Gastroesophageal sphincter (tissue), 4 donors: ENCODE results near the gene TCAIM. TPM values are rescaled to one million over a fixed set of nuclear protein-coding genes. Genes with fewer than 3 reads are reported as not detected.

ENCODE experiments used
- ATAC-seq: fragments of 150-250 bp; one replicate; pipeline ENCODE4 v1.9.1; 2016; ENCODE audit warnings: mild to moderate bottlenecking, moderate library complexity
- H3K27ac ChIP-seq, 4 donors: fragments of 200-600 bp; sonication (generic) in 3 of 4; 1 replicate in 3 of 4; 2 replicates in 1 of 4; pipeline ENCODE4 v1.5.1; 2016 to 2019
- H3K27me3 ChIP-seq: fragments of 200-600 bp; sonication (generic); one replicate; pipeline ENCODE4 v1.5.1; 2019
- H3K36me3 ChIP-seq, 2 donors: fragments of 200-600 bp; sonication (generic); one replicate each; pipeline ENCODE4 v1.5.1; 2019; ENCODE audit warnings: control low read depth in 1 of 2
- H3K4me1 ChIP-seq, 3 donors: fragments of 200-600 bp; sonication (generic); 1 replicate in 2 of 3; 2 replicates in 1 of 3; pipeline ENCODE4 v1.5.1; 2016 to 2019; ENCODE audit warnings: control low read depth in 2 of 3
- H3K4me3 ChIP-seq, 2 donors: fragments of 200-600 bp; sonication (generic); one replicate each; pipeline ENCODE4 v1.5.1; 2019; ENCODE audit warnings: mild to moderate bottlenecking in 1 of 2, moderate library complexity in 1 of 2
- H3K9me3 ChIP-seq, 3 donors: fragments of 200-600 bp; sonication (generic); one replicate each; pipeline ENCODE4 v1.5.1; 2017 to 2019; ENCODE audit warnings: control low read depth in 2 of 3
- EP300 ChIP-seq: sonication (generic); formaldehyde crosslinking; IDR thresholded peaks from one replicate; pipeline ENCODE4 v1.6.1; 2017; ENCODE audit warnings: antibody characterized with exemption, mild to moderate bottlenecking
- POLR2A ChIP-seq, 2 donors: fragments of 450-650 bp; IDR thresholded peaks; one replicate each; pipeline ENCODE4 v1.6.1; 2017; ENCODE audit warnings: antibody characterized with exemption in 2 of 2, mild to moderate bottlenecking in 2 of 2, moderate library complexity in 1 of 2
- POLR2AphosphoS5 ChIP-seq: sonication (generic); formaldehyde crosslinking; IDR thresholded peaks from one replicate; pipeline ENCODE4 v1.6.1; 2017; ENCODE audit warnings: antibody characterized with exemption
- WGBS, 2 donors: methylation state at CpG; one replicate each; pipeline ENCODE4 v1.1.5; 2018; ENCODE audit warnings: low coverage in 1 of 2; 5-methylcytosine and 5-hydroxymethylcytosine counted together
- total RNA-seq, 4 donors: library from RNA; depleted of rRNA; stranded (reverse); fragments of >200 nt; gene quantifications; one replicate each; pipeline ENCODE4 v1.1.0, GENCODE V29; 2016
- TF ChIP-seq, protein P1 (sequence below), 4 experiments: fragments of 200-600 bp in 2 of 4; fragments of 450-650 bp in 2 of 4; sonication (generic) in 1 of 4; IDR thresholded peaks; one replicate each; pipeline ENCODE4 v1.5.1; 2017 to 2019; ENCODE audit warnings: antibody characterized with exemption in 4 of 4, mild to moderate bottlenecking in 2 of 4, moderate library complexity in 2 of 4

TCAIM gene
- total RNA-seq, 4 donors from 2014 or later = 25.8 to 56.2 (median 45.9) TPM

- Histone ChIP-seq H3K4me1 (no peaks in the 10 kb centered on the region), H3K4me3 (no peak overlapping the region), H3K9me3 (no peaks in the 10 kb centered on the region), H3K36me3 (no peaks in the 10 kb centered on the region), H3K27me3 (no peaks in the 10 kb centered on the region), H3K27ac (no peak overlapping the region)
- TF ChIP-seq POLR2AphosphoS5 (no peak), POLR2A (IDR thresholded peaks at IDR 0.05) (no peak), EP300 (no peak)
- TF ChIP-seq, protein P1, sequence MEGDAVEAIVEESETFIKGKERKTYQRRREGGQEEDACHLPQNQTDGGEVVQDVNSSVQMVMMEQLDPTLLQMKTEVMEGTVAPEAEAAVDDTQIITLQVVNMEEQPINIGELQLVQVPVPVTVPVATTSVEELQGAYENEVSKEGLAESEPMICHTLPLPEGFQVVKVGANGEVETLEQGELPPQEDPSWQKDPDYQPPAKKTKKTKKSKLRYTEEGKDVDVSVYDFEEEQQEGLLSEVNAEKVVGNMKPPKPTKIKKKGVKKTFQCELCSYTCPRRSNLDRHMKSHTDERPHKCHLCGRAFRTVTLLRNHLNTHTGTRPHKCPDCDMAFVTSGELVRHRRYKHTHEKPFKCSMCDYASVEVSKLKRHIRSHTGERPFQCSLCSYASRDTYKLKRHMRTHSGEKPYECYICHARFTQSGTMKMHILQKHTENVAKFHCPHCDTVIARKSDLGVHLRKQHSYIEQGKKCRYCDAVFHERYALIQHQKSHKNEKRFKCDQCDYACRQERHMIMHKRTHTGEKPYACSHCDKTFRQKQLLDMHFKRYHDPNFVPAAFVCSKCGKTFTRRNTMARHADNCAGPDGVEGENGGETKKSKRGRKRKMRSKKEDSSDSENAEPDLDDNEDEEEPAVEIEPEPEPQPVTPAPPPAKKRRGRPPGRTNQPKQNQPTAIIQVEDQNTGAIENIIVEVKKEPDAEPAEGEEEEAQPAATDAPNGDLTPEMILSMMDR (IDR thresholded peaks at IDR 0.05) = no peak
- ATAC-seq = no peak
Observed at GRCh38 chr3:44297255-44297654, 41.3 kb upstream of the TCAIM start.

DNA sequence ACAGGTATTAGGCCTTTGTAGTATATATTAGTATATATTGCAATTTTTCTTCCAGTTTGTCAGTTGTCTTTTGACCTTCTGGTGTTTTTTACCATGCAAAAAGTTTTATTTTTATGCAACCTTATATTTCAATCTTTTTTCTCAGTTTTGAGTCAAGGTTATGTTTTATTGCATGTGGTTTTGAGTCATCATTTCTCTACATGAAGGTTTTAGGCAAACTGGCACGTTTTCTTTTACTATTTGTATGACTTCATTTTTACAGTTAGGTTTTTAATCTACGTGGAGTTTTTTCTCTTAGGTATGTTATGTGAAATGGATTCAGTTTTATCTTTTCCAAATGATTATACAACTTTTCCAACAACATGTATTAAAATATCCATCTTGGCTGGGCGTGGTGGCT is 36.8 kb upstream of the TCAIM start:
- 72 to 100% methylated on average over 1 to 2 of the region's 3 CpGs for WGBS, 2 donors
- Histone ChIP-seq H3K36me3 (no peaks in the 10 kb centered on the region), H3K9me3 (no peaks in the 10 kb centered on the region), H3K27ac (no peak overlapping the region), H3K4me1 (no peaks in the 10 kb centered on the region), H3K4me3 (no peak overlapping the region), H3K27me3 (no peaks in the 10 kb centered on the region)
- TF ChIP-seq, protein P1 (IDR thresholded peaks at IDR 0.05) = no peak
- TF ChIP-seq EP300 (no peak), POLR2AphosphoS5 (no peak), POLR2A (IDR thresholded peaks at IDR 0.05) (no peak)
- ATAC-seq = no peak

DNA sequence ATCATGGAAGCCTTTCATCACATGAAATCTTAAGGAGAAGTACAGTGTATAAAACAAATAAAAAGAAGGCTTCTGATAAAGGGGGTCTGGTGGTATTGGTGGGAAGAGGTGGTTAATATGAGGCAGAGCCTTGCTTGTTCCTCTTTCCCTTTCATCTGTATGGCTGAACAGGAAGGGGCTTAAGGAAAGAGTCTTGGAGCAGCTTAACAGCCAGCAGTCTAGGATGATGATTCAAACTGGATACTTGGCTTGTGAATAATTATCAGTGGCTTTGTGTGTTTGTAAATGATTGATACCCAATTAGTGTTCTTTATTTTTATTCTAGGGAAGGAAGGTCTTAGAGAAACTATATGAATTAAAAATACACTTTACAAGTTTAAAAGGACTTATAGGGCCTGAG is 29.1 kb upstream of the TCAIM start:
- H3K27ac ChIP-seq = no peak overlapping the region
- no peaks in the 10 kb centered on the region for H3K27me3 ChIP-seq
- TF ChIP-seq POLR2A (IDR thresholded peaks at IDR 0.05) (no peak), POLR2AphosphoS5 (no peak), EP300 (no peak)
- TF ChIP-seq, protein P1 (IDR thresholded peaks at IDR 0.05) = no peak
- H3K36me3 ChIP-seq = no peaks in the 10 kb centered on the region
- no peaks in the 10 kb centered on the region for H3K4me1 ChIP-seq
- ATAC-seq = no peak
- H3K9me3 ChIP-seq = no peaks in the 10 kb centered on the region
- H3K4me3 ChIP-seq = no peak overlapping the region

DNA sequence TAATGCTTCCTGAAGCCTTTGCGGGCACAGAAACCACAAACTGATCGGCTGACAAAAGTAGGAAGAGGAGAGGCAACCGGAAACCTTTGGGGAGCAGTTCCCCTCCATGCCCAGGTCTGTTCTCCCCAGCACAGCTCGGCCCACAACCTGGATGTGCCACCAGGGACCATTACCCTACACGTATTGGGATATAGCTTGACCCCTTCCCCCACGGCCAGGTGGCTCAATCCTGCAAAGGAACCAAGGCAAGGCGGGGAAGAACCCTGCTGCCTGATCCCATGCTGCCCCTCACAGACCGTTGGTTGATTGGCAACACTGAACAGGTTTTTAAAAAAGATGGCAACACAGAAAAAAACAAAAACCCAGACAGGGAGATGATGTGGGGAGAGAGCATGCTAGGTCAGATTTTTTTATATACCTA is 19.7 kb upstream of the TCAIM start:
- no peaks in the 10 kb centered on the region for H3K9me3 ChIP-seq
- no peak overlapping the region for H3K4me3 ChIP-seq
- no peaks in the 10 kb centered on the region for H3K4me1 ChIP-seq
- no peak for ATAC-seq
- 57 to 66% methylated on average over 5 to 6 of the region's 8 CpGs for WGBS, 2 donors
- H3K36me3 ChIP-seq = no peaks in the 10 kb centered on the region
- TF ChIP-seq POLR2AphosphoS5 (no peak), POLR2A (IDR thresholded peaks at IDR 0.05) (no peak), EP300 (no peak)
- TF ChIP-seq, protein P1 (IDR thresholded peaks at IDR 0.05) = no peak
- peaks cover 14% of the 10 kb centered on the region for H3K27me3 ChIP-seq
- H3K27ac ChIP-seq = no peak overlapping the region

DNA sequence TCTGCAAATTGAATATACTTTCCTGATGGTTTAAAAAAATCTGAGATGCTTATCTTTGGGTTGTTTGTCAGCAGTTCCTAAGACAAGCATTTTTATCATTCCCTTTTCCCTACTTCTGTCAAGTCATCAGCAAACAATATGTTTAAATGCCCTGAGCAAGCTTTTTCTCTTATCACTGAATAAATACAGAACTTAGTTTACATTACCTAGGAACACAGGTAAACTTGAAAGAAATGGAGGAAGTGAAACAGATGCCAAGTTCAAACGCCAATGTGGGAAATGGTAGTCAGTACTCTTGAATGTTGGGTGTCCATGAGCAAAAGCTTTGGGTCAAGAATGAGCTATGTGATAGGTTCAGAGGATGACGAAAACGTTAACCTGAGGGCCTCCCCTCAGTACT is 17.2 kb upstream of the TCAIM start:
- Histone ChIP-seq H3K4me1 (no peaks in the 10 kb centered on the region), H3K36me3 (no peaks in the 10 kb centered on the region), H3K27me3 (peaks cover 14% of the 10 kb centered on the region), H3K9me3 (no peaks in the 10 kb centered on the region), H3K4me3 (no peak overlapping the region), H3K27ac (no peak overlapping the region)
- TF ChIP-seq POLR2AphosphoS5 = no peak
- TF ChIP-seq EP300 = no peak
- TF ChIP-seq, protein P1 (IDR thresholded peaks at IDR 0.05) = no peak
- 44 to 46% methylated on average over 3 of the region's 3 CpGs for WGBS, 2 donors
- no peak for ATAC-seq
